ENCODE results near the gene PFKFB3.
"Not testable (repeated sequence)": the region's sequence is repeated elsewhere in the genome, so short reads cannot be mapped to it uniquely, and the experiment has no call there.

Gene PFKFB3

GRCh38 chr10:6275022-6275997 is 72.6 kb downstream of the PFKFB3 start:
- peak; percentile 36 to 74 for DNase-seq

GRCh38 chr10:6276356-6276755 is 73.6 kb downstream of the PFKFB3 start:
- no peak for DNase-seq

- DNase-seq: no peak
Observed at GRCh38 chr10:6278519-6279120, 75.9 kb downstream of the PFKFB3 start.

- DNase-seq: no peak
Observed at GRCh38 chr10:6279540-6280267, 77.0 kb downstream of the PFKFB3 start.

- DNase-seq: no peak
Observed at GRCh38 chr10:6280291-6280690, 77.6 kb downstream of the PFKFB3 start.

GRCh38 chr10:6282454-6282958 is 79.8 kb downstream of the PFKFB3 start:
- no peak for DNase-seq

- no peak for DNase-seq
Observed at GRCh38 chr10:6283655-6284054, 80.9 kb downstream of the PFKFB3 start.

- not testable (repeated sequence) for DNase-seq
Observed at GRCh38 chr10:6290621-6291020, 87.9 kb downstream of the PFKFB3 start.

- DNase-seq: no peak
Observed at GRCh38 chr10:6292741-6293151, 90.0 kb downstream of the PFKFB3 start.

GRCh38 chr10:6296425-6296824 is 93.7 kb downstream of the PFKFB3 start:
- DNase-seq: not testable (repeated sequence)

- no peak for DNase-seq
Observed at GRCh38 chr10:6296828-6297251, 94.1 kb downstream of the PFKFB3 start.

GRCh38 chr10:6297522-6297921 is 94.8 kb downstream of the PFKFB3 start:
- no peak for DNase-seq

- DNase-seq: no peak
Observed at GRCh38 chr10:6297951-6298381, 95.2 kb downstream of the PFKFB3 start.

- DNase-seq: no peak
Observed at GRCh38 chr10:6298428-6298827, 95.7 kb downstream of the PFKFB3 start.

GRCh38 chr10:6299234-6299633 is 96.5 kb downstream of the PFKFB3 start:
- DNase-seq: no peak

GRCh38 chr10:6299743-6300105 is 97.0 kb downstream of the PFKFB3 start:
- DNase-seq: no peak

- DNase-seq: no peak
Observed at GRCh38 chr10:6300106-6300783, 97.5 kb downstream of the PFKFB3 start.

- no peak for DNase-seq
Observed at GRCh38 chr10:6300784-6301460, 98.2 kb downstream of the PFKFB3 start.

GRCh38 chr10:6301488-6302075 is 98.8 kb downstream of the PFKFB3 start:
- no peak for DNase-seq

All from SHP77 (cell line).